Hepatocyte (in vitro differentiated cells): ENCODE measurements around the gene CTNNA2. TPM values are rescaled to one million over a fixed set of nuclear protein-coding genes. Genes with fewer than 3 reads are reported as not detected.

Experiments used
- DNase-seq: peaks from one replicate; pipeline ENCODE4 v3.0.0-alpha.2; 2016; ENCODE audit warnings: low spot score
- H2AFZ ChIP-seq: fragments of 200-600 bp; sonication (generic); 2 replicates; pipeline ENCODE4 v1.6.0; 2016; ENCODE audit warnings: antibody characterized with exemption, mild to moderate bottlenecking
- H3K27ac ChIP-seq: fragments of 200-600 bp; sonication (generic); 2 replicates; pipeline ENCODE4 v1.5.1; 2016; ENCODE audit warnings: mild to moderate bottlenecking
- H3K27me3 ChIP-seq: fragments of 200-600 bp; sonication (generic); 2 replicates; pipeline ENCODE4 v1.6.1; 2016
- H3K36me3 ChIP-seq: fragments of 200-600 bp; sonication (generic); replicated peaks from 2 replicates; pipeline ENCODE4 v1.5.1; 2016; ENCODE audit warnings: low read depth; ENCODE audit not compliant: insufficient read depth
- H3K4me1 ChIP-seq: fragments of 200-600 bp; sonication (generic); 2 replicates; pipeline ENCODE4 v1.5.1; 2016; ENCODE audit warnings: mild to moderate bottlenecking, moderate library complexity; ENCODE audit not compliant: insufficient read depth
- H3K4me2 ChIP-seq: fragments of 200-600 bp; sonication (generic); 2 replicates; pipeline ENCODE4 v1.6.0; 2016
- H3K4me3 ChIP-seq: fragments of 200-600 bp; sonication (generic); 2 replicates; pipeline ENCODE4 v1.5.1; 2016; ENCODE audit warnings: mild to moderate bottlenecking
- H3K79me2 ChIP-seq: fragments of 200-600 bp; sonication (generic); 2 replicates; pipeline ENCODE4 v1.6.0; 2017; ENCODE audit warnings: mild to moderate bottlenecking
- H3K9me2 ChIP-seq: fragments of 200-600 bp; sonication (generic); replicated peaks from 2 replicates; pipeline ENCODE4 v1.6.0; 2017; ENCODE audit warnings: mild to moderate bottlenecking; ENCODE audit not compliant: insufficient read depth
- H3K9me3 ChIP-seq: fragments of 200-600 bp; sonication (generic); 2 replicates; pipeline ENCODE4 v1.5.1; 2016; ENCODE audit warnings: low read depth, mild to moderate bottlenecking
- H4K20me1 ChIP-seq: fragments of 200-600 bp; sonication (generic); 2 replicates; pipeline ENCODE4 v1.6.0; 2016; ENCODE audit warnings: mild to moderate bottlenecking; ENCODE audit not compliant: insufficient read depth, poor library complexity, severe bottlenecking
- EZH2 ChIP-seq: fragments of 200-600 bp; sonication (generic); IDR thresholded peaks from 2 replicates; pipeline ENCODE4 v1.6.1; 2016; ENCODE audit warnings: antibody characterized with exemption, mild to moderate bottlenecking, borderline replicate concordance
- EZH2phosphoT487 ChIP-seq: fragments of 200-600 bp; sonication (generic); IDR thresholded peaks from one replicate; pipeline ENCODE4 v1.6.1; 2018; ENCODE audit warnings: antibody characterized with exemption, mild to moderate bottlenecking, low read depth, moderate library complexity; ENCODE audit not compliant: unreplicated experiment, severe bottlenecking
- WGBS: methylation state at CpG from one replicate; pipeline ENCODE4 v1.1.6; 2016; ENCODE audit warnings: low lambda C conversion rate; ENCODE audit errors: missing lambda C conversion rate; 5-methylcytosine and 5-hydroxymethylcytosine counted together
- polyA plus RNA-seq: library from polyadenylated mRNA; unstranded; fragments of >200 nt; fragmentation: Nextera tagmentation; extraction: Ambion mirVana; gene quantifications from 2 replicates; pipeline ENCODE4 v1.2.1, GENCODE V29; 2016
- total RNA-seq: library from RNA; depleted of rRNA; stranded (reverse); fragments of >200 nt; gene quantifications from 2 replicates; pipeline ENCODE4 v1.2.3, GENCODE V29; 2014
- TF ChIP-seq, protein P1 (sequence below): fragments of 200-600 bp; sonication (generic); IDR thresholded peaks from 2 replicates; pipeline ENCODE4 v1.5.1; 2016; ENCODE audit warnings: antibody characterized with exemption, mild to moderate bottlenecking; ENCODE audit not compliant: poor library complexity

Gene CTNNA2
- total and polyA plus RNA-seq, 2 experiments from 2014 or later, result 0.79 to 4.4 TPM

DNA sequence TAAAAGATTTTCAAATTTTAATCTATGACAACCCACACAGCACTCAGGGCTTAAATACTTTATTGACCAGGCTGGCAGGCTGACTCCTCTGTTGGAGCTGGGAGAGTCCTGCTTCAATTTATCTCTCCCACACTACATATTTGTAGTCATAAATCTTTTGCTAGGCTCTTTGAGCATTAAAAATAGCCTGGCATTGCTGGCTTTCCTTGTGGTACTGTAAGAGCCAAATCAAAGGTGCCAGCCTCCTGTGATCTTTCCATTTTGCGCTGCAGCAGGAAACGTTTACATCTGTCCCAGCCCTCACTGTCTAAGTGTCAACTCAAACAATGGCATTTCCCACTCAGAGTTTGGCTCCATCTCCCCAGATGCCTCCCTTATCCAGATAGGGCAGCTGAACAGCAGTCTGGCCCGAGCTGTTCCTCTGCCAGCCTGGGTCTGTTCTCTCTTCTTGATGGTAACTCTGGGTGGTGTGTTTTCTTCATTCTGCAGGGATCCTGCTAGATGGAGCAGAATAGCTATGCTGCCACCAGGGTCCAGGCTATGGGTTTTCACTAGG, 729.6 kb downstream of the CTNNA2 start:
- TF ChIP-seq, protein P1, sequence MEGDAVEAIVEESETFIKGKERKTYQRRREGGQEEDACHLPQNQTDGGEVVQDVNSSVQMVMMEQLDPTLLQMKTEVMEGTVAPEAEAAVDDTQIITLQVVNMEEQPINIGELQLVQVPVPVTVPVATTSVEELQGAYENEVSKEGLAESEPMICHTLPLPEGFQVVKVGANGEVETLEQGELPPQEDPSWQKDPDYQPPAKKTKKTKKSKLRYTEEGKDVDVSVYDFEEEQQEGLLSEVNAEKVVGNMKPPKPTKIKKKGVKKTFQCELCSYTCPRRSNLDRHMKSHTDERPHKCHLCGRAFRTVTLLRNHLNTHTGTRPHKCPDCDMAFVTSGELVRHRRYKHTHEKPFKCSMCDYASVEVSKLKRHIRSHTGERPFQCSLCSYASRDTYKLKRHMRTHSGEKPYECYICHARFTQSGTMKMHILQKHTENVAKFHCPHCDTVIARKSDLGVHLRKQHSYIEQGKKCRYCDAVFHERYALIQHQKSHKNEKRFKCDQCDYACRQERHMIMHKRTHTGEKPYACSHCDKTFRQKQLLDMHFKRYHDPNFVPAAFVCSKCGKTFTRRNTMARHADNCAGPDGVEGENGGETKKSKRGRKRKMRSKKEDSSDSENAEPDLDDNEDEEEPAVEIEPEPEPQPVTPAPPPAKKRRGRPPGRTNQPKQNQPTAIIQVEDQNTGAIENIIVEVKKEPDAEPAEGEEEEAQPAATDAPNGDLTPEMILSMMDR, result no peak
- TF ChIP-seq EZH2phosphoT487 (no peak), EZH2 (no peak)
- WGBS, result 71% methylated on average over 3 of the region's 3 CpGs
- no peak overlapping the region for H2AFZ ChIP-seq

DNA sequence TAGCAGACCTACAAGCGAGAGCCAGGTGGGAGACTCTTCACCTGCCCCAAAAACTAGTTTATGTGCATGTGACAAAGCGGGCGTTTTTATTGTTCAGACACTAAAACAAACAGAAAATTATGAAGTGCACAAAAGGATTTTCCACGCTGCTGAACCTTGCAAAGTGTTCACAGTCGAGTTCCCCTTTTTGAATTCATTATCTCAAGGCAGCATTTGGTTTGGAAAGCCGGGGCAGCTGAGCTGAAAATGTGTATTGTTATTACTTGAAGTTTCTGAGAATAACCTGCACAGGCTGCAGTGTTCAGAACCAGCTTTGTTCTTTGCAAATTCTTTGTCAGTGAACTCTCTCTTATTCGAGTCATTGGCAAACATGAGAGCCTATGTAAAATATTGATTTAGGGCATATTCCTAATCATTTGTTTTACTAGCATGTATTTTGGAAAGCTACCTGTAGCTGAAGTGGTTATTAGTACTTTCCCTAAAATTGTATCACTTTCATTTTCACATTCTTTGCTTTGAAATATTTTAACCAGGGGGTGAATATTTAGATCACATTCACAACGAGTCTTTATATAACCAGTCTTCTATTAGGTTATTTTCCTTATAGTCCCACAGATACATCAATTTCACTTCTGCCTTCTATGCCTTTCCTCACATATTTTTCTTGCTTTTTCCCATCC, 732.2 kb downstream of the CTNNA2 start:
- H3K27me3 ChIP-seq, result no peaks in the 10 kb centered on the region
- WGBS, result 79% methylated on average over 8 of the region's 8 CpGs
- H3K9me2 ChIP-seq, result no peaks in the 10 kb centered on the region
- no peaks in the 10 kb centered on the region for H3K36me3 ChIP-seq
- H4K20me1 ChIP-seq, result no peaks in the 10 kb centered on the region
- TF ChIP-seq EZH2, result no peak
- TF ChIP-seq, protein P1, result no peak
- H3K27ac ChIP-seq, result no peak overlapping the region
- no peak overlapping the region for H3K4me2 ChIP-seq
- DNase-seq, result no peak
- H3K4me3 ChIP-seq, result no peak overlapping the region
- no peak overlapping the region for H2AFZ ChIP-seq
- no peaks in the 10 kb centered on the region for H3K79me2 ChIP-seq
- H3K9me3 ChIP-seq, result no peaks in the 10 kb centered on the region
- no peaks in the 10 kb centered on the region for H3K4me1 ChIP-seq

More for the DNA sequence above, 729.6 kb downstream of the CTNNA2 start:
- no peak for DNase-seq
- H3K4me3 ChIP-seq, result no peak overlapping the region
- H3K27me3 ChIP-seq, result no peaks in the 10 kb centered on the region
- H3K9me3 ChIP-seq, result no peaks in the 10 kb centered on the region
- H3K4me1 ChIP-seq, result no peaks in the 10 kb centered on the region
- no peak overlapping the region for H3K27ac ChIP-seq
- no peaks in the 10 kb centered on the region for H3K79me2 ChIP-seq
- no peaks in the 10 kb centered on the region for H4K20me1 ChIP-seq
- H3K36me3 ChIP-seq, result no peaks in the 10 kb centered on the region
- H3K9me2 ChIP-seq, result no peaks in the 10 kb centered on the region
- no peak overlapping the region for H3K4me2 ChIP-seq

DNA sequence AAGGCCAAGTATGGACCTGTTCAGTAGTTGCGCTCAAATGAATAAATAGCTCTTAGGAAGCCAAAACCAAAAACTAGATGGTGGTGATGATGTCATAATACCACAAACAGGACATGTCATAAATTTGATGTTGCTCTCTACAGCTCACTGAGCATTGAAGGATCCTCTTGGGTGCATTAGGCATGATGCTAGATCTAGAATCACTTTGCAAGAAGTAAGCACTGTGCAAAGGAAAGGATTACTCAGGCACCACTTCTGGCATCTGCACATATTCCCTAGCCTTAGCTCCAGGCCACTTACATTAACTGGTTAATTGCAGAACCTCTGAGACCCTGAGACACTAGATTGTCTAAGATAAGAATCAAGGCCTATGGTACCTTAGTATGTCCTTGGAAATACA, 733.7 kb downstream of the CTNNA2 start:
- no peak overlapping the region for H3K4me2 ChIP-seq
- no peak for DNase-seq
- no peaks in the 10 kb centered on the region for H3K36me3 ChIP-seq
- no peak overlapping the region for H3K27ac ChIP-seq
- no peaks in the 10 kb centered on the region for H3K9me3 ChIP-seq
- WGBS, result 96% methylated on average over 1 of the region's 1 CpG
- H3K79me2 ChIP-seq, result no peaks in the 10 kb centered on the region
- TF ChIP-seq EZH2phosphoT487 (no peak), EZH2 (no peak)
- TF ChIP-seq, protein P1, result no peak
- H3K4me3 ChIP-seq, result no peak overlapping the region
- no peaks in the 10 kb centered on the region for H3K9me2 ChIP-seq
- no peaks in the 10 kb centered on the region for H3K4me1 ChIP-seq
- H3K27me3 ChIP-seq, result no peaks in the 10 kb centered on the region
- no peaks in the 10 kb centered on the region for H4K20me1 ChIP-seq
- H2AFZ ChIP-seq, result no peak overlapping the region
